ENCODE data around the gene VAMP5. TPM values are rescaled to one million over a fixed set of nuclear protein-coding genes. Genes with fewer than 3 reads are reported as not detected.
A peak's percentile ranks its signal among the peaks of the same experiment; 100 is the strongest.
"Not testable (repeated sequence)": the region's sequence is repeated elsewhere in the genome, so short reads cannot be mapped to it uniquely, and the experiment has no call there.

VAMP5 gene
- total RNA-seq, 1 donor from 2014 or later, result 3.6 TPM

GRCh38 chr2:85601771-85602475 is 17.7 kb downstream of the VAMP5 start:
- DNase-seq, result peak; percentile 52

DNA sequence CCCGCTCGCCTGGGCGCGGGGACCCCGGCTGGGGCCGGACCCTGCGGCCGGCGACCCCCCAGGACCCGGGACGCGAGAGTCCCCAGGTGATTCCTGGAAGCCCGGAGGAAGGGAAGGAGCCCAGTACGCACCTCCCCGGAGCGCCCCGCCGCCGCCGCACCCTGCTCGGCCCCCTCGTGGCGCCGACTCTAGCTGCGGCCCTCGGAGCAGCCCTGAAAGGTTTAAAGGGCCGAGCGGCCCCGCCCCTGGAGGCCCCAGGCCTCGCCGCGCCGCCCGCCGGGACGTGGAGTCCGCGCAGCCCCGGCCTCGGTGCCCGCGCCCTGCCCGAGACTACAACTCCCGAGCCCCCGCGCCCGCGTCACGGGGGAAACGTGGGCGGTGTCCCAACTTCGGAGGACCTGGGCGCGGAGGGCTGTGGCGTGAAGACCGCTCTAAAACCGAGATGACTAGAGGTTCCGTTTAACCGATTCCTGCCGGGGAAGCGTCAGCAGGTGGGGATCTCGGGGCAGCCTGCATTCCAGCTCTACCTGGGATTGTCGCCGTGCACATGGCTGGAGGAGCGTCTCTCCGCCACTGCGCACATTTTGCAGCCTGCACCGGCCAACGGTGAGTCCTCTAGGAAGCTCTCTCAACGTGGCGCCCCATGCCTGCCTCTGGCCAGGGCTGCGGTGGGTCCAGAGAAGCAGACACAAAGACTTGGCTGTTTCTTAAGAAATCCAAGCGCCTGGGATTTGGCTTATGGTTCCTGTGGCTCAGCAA is 18.4 kb downstream of the VAMP5 start, which contains the start of gene TMEM150A:
TSS of gene TMEM150A (minus strand) at position 223 of the 759 bp plus-strand sequence. CDS start 750 bp downstream, outside the sequence.
- DNase-seq, result peak; percentile 91

DNA sequence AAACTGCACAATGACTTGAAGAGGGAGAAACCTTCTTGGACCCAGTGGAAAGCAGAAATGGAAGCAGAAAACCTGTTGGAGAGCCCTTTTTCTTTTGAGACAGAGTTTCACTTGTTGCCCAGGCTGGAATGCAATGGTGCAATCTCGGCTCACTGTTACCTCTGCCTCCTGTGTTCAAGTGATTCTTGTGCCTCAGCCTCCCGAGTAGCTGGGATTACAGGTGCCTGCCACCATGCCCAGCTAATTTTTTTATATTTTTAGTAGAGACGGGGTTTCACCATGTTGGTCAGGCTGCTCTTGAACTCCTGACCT is 19.9 kb downstream of the VAMP5 start:
- DNase-seq, result not testable (repeated sequence)

DNA sequence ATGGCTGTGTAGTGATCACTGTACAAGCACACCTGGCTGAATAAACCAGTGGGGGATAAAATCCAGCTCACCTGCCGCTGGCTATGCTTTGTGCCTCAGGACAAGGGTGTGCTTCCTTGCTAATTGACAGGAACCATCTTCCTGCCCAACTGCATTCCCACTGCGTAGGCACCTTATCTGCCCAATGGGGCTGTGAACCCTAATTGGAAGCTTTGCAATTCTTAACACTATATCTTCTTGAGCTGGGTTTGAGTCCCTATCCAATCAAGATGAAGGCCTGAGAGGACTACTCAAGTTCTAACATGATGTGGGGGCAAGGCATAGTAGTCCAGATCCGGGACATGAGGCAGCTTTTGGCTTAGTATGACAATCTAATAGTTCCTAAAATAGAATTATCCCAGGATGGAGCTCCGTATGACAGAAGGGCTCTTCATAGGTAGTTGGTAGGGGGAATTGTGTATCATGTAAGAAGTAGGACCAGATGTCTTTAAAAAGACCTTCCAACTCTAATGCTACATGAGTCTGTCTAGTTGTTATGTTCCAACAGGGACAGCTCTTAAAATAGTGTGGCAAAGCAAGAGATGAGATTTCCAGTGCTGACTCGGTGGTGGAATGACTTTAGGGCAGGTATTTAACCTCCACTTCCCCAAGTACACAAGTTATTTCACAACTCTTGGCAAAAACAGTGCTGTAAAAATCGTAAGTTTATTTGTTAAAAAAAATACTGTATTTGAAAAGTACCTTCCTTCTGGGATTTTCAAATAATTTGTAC is 20.5 kb downstream of the VAMP5 start:
- DNase-seq, result no peak

DNA sequence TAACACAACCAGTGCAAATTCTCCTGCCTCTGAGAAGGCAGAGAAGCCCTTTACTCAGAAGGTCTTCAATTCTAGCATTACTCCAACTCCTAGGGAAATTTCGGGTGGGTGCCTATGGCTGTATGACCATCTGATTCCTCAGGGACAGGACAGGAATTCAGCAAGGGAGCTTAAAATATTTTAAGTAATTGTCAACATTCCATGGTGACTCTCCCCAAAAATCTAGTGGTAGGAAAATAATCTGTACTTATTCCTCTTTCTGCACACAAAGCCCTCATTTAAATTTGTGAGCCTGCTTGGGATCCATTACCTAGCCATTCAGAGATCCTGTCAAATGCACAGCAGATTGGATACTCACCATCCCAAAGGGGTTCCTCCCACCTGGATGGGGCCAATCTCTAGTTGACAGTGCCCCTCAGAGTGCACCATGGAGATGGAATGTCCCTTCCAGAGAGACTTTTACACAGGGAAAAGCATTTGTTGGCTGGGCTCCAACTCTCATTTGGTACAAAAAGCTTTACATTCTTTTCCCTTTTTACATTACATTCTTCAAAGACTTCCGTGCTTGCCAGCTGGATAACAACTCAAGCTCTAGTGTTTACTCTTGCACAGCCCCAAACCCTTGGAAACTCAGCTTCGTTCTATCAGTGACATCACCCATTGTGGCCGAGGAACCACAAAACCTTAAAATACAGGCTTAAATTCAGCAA is 21.3 kb downstream of the VAMP5 start:
- DNase-seq, result no peak

- DNase-seq, result no peak
These were observed 21.9 kb downstream of the VAMP5 start for GRCh38 chr2:85606116-85606455.

DNA sequence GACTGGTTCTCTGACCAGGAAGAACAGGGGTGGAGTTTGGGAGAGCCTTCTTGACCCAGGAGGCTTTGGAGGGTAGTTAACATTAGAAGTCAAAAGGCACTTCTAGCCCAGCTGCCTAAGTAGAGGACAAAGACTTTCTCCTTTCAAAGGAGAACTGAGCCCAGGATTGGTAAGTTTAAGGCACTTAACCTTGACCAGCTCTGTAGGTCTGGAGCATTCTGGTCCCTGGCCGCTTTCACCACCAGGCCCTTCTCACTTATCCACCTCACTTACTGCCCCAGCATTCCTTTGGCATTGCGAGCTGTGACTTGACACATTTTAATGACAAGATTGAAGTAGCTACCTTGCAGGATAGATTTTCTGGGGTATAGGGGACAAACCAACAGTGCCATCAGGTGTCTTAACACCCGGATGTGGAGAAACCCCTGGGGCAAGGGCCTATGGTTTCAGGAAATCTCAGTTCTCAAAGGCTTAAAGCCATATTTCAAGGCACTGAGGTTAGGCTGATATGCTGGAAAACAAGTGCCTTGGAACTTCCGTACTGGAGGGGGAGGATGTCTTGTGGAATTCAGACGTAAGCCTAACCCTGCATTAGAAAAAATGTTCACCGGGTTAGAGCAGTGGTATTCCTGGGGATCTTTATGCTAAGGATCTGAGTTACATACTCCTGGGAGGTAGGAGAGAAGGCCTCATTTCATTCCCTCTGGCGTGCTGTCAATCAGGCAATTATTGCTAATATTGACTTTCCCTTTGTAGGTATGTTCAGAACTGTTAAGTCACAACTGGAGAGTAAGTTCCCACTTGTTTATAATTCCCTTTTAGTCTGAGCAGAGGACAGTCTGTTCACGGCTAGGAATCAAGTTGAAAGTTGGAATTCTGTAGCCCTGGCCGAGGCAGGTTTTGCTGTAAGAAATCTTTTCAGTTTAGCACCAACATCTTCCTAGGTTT is 23.3 kb downstream of the VAMP5 start:
- no peak for DNase-seq

GRCh38 chr2:85611217-85611704 is 27.0 kb downstream of the VAMP5 start:
- DNase-seq, result no peak

DNA sequence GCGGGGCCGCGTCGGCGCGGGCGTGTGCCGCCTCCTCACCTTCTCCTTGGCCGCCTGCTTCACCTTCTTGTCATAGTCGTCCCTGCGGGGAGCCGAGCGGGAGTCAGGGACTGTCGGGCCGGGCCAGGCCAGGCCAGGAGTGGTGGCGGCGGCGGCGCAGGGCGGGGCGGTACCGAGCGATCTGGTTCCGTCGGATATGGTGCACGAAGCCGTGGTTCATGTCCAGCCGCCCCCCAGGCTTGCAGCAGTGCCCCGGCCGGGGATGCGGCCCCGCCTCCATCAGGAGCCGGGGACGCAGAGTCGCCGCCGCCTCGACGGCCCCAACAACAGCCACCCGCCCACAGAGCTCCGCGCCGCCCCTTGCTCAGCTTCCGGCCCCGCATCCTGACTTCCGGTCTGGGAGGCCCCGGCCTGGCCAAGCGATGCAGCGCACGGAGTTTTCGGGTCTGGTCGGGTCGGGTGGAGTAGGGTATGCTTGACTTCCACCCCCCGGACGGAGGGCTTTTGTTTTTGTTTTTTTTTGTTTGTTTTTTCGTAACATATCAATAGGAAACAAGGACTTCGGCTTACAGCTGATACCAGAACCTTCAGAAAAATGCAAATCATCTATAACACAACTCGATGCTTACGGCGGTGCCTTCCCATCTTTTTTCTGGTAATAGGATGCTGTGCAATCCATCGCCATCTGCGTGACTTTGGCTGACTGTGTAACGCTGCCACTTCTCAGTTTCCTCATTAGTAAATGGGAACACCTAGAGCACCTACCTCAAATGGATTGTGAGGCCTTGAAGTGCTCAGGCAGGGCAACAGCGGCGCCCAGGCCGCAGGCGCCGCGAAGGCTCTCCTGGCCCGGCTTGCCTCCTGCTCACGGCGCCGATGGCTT is 27.7 kb downstream of the VAMP5 start, which contains the start of gene C2orf68:
TSS of gene C2orf68 (minus strand) at position 362 of the 883 bp plus-strand sequence. CDS start at position 280, 82 bp downstream.
- DNase-seq, result peak; percentile 83

- DNase-seq, result no peak
These were observed 29.7 kb downstream of the VAMP5 start for GRCh38 chr2:85613717-85614515.

DNA sequence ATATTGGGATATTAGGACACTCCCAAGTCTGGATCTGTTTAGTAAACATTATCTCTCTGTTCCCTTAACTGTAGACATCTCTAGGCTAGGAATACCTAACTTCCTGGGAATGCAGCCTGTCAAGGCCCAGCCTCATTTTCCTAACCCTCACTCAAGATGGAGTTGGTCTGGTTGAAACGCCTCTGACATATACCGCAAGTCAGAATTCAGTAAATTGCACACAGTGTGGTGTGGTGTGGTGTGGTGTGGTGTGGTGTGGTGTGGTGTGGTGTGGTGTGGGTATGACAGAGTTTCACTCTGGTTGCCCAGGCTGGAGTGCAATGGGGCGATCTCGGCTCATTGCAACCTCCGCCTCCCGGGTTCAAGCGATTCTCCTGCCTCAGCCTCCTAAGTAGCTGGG is 30.5 kb downstream of the VAMP5 start:
- DNase-seq, result not testable (repeated sequence)

DNA sequence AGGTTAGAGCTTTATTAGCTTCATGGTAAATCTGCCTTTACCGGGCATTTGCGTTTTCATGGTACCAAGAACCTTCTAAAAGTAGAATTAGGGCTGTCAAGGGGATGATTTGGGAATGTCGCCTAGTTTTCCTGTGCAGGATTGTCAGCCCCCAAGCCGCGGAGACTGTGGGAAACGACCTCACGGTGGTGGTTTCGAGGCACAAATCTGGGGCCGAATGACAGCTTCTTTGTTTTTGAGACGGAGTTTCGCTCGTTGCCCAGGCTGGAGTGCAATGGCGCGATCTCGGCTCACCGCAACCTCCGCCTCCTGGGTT is 31.1 kb downstream of the VAMP5 start:
- no peak for DNase-seq

GRCh38 chr2:85617723-85618122 is 33.5 kb downstream of the VAMP5 start:
- DNase-seq, result not testable (repeated sequence)

DNA sequence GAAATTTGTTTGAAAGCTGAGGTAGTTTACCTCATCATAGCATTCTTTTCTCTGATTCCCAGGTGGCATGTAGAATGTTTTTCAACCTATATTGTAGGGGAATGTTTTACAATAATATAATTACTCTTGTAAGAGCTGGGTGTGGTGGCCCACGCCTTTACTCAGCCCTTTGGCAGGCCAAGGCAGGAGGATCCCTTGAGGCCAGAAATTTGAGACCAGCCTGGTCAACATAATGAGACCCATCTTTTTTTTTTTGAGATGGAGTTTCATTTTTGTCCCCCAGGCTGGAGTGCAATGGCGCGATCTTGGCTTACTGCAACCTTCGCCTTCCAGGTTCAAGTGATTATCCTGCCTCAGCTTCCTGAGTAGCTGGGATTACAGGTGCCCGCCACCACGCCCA is 35.4 kb downstream of the VAMP5 start:
- DNase-seq, result no peak

DNA sequence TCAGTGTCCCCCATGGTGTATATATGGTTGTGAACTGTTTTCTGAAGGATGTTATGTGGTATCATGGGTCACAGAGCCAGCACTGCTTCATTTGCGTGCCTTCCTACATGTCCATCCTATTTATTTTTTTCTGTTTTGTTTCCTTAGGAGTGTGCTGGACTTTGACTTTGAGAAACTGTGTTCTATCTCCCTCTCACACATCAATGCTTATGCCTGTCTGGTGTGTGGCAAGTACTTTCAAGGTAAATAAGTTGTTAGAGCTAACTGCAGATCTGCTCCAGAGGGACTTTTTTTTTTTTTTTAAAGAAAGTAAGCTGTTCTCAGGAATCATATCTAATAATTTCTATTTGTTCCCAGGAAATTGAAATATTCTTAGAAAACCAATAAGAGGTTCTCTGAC is 37.1 kb downstream of the VAMP5 start:
- no peak for DNase-seq

GRCh38 chr2:85623991-85624390 is 39.8 kb downstream of the VAMP5 start:
- DNase-seq, result no peak

DNA sequence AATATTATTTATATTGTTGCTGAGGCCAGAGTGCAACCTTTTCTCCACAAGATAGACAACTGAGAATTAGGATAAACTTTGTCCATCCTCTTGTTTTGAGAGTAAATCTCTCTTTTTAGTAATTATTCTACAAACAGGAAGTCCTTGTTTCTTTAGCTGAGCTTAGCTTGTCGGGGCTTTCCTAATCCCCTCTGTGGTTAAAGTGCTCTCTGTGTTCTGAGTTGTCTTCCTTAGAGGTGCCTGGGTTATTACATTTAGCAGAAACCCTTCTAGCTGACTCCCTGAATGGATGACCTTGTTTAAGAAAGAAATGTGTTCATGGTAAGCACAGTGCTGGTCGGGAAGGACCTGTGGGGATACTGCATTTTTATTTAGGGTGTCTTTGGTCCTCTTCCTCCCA is 44.4 kb downstream of the VAMP5 start:
- DNase-seq, result no peak

DNA sequence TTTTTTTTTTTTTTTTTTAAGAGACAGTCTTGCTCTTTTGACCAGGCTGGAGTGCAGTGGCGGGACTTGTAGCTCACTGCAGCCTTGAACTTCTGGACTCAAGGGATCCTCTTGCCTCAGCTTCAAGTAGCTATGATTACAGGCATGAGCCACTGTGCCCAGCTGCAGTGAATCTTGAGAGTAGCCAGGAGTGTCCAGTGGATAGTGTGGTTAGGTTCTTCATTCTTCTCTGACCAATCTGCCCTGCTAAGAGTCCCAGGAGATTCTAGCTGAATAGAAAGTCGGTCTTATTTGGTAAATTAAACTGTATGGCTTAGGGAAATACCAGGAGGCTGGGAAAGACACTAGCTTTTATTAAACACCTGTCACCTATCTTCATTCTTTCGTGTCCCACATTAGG is 47.1 kb downstream of the VAMP5 start:
- no peak for DNase-seq

DNA sequence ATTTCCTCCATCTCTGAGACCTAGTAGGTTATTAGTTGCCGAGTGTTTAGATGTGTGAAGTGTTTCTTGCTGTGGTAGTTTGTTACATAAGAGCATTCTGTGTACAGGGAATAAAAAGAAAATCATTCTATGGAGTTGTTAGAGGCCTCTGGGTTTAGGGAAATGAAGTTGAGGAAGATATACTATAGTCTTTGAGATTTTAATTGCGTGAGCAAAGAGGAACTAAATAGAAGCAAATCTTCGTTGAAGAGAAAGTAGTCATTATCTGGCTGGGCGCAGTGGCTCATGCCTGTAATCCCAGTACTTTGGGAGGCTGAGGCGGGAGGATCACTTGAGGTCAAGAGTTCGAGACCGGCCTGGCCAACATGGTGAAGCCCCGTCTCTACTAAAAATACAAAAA is 50.8 kb downstream of the VAMP5 start:
- no peak for DNase-seq

All from occipital lobe (tissue), 2 donors.